GM19238 (cell line): Measurements from ENCODE around the gene SPATA46.

ENCODE experiments used
- DNase-seq: peaks from one replicate; pipeline ENCODE4 v3.0.0; 2011; ENCODE audit warnings: low spot score; ENCODE audit not compliant: insufficient read length

SPATA46 gene

GRCh38 chr1:162375463-162375862, 1.2 kb downstream of the SPATA46 start:
- no peak for DNase-seq

GRCh38 chr1:162374406-162374805, 2.2 kb downstream of the SPATA46 start:
- no peak for DNase-seq

- DNase-seq: no peak
These were observed 3.0 kb downstream of the SPATA46 start for GRCh38 chr1:162373541-162374260.

- no peak for DNase-seq
These were observed 3.6 kb downstream of the SPATA46 start for GRCh38 chr1:162373072-162373427.

GRCh38 chr1:162372159-162373071, 4.2 kb downstream of the SPATA46 start:
- no peak for DNase-seq

GRCh38 chr1:162371611-162372010, 5.0 kb downstream of the SPATA46 start:
- no peak for DNase-seq

GRCh38 chr1:162370721-162371120, 5.9 kb downstream of the SPATA46 start:
- no peak for DNase-seq

- no peak for DNase-seq
These were observed 6.5 kb downstream of the SPATA46 start for GRCh38 chr1:162370161-162370560.

- no peak for DNase-seq
These were observed 7.1 kb downstream of the SPATA46 start for GRCh38 chr1:162369571-162369970.

- no peak for DNase-seq
These were observed 8.2 kb downstream of the SPATA46 start for GRCh38 chr1:162368451-162368850.

GRCh38 chr1:162367772-162368171, 8.9 kb downstream of the SPATA46 start:
- no peak for DNase-seq

GRCh38 chr1:162367073-162367472, 9.6 kb downstream of the SPATA46 start:
- DNase-seq: no peak

GRCh38 chr1:162366671-162367070, 10.0 kb downstream of the SPATA46 start:
- DNase-seq: no peak

- DNase-seq: no peak
These were observed 10.5 kb downstream of the SPATA46 start for GRCh38 chr1:162366149-162366548.

GRCh38 chr1:162365284-162366020, 11.2 kb downstream of the SPATA46 start:
- DNase-seq: no peak

- no peak for DNase-seq
These were observed 12.2 kb downstream of the SPATA46 start for GRCh38 chr1:162364498-162364897.

GRCh38 chr1:162363823-162364222, 12.8 kb downstream of the SPATA46 start:
- DNase-seq: no peak

- no peak for DNase-seq
These were observed 15.3 kb downstream of the SPATA46 start for GRCh38 chr1:162361349-162361748.

- no peak for DNase-seq
These were observed 15.8 kb downstream of the SPATA46 start for GRCh38 chr1:162360874-162361260.

- DNase-seq: no peak
These were observed 16.3 kb downstream of the SPATA46 start for GRCh38 chr1:162360237-162360873.

- DNase-seq: no peak
These were observed 17.0 kb downstream of the SPATA46 start for GRCh38 chr1:162359523-162360236.
